ENCODE measurements around the gene SCMH1.
A peak's percentile ranks its signal among the peaks of the same experiment; 100 is the strongest.

Gene SCMH1

DNA sequence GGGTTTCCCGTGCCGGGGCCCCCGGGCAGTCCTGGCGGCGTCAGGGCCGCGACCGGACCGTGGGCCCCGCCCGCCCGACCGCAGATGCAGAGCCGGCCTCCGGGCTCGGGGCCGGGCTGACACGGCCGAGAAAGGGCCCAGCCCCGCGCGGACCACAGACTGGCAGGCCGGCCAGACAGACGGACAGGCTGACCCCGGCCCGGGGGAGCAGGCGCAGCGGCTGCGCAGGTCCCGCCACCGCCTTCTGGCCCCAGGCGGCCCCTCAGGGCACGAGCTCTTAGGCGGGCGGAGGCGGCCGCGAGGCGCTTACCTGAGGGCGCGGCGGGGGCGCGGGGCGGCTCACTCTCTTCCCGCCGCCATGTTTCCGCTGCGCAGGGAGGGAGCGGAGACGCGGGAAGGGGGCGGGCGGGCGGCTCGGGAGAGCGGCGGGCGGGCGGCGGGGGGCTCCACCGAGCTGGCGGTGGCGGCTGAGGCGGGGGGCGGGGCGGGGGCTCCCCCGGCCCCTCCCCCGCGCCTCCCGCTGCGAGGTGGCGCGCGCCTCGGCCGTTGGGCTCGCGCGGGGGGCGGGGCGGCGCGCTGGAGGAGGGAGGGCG, at the start of gene SCMH1:
SCMH1 (minus strand) TSS at position 558 of the 593 bp plus-strand sequence. CDS start 56,173 bp downstream, outside the sequence.
- peak; percentile 80 to 81 for DNase-seq

DNA sequence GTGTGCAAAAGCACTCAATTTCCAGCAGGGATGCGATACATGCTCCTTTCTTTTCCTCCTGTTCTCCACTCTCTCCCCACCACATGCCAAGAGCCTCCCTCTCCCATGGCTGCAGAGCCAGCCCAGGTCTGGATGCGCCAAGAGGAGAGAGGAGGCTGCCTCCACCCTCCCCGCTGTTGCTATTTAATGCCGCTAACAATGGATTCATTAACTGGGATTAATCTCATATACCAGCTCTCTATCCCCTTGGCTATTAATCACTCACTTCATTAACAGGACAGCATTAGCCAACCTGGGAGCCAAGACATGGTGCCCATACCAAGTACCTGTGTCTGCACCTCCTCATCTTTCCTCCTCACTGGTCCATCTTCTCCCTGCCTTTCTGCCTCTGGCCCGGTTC, 49.1 kb upstream of the SCMH1 start:
- no peak for DNase-seq
- TF ChIP-seq GATA1 (IDR thresholded peaks at IDR 0.05; ENCODE audit: low read depth, low read length) (no peak), POLR2A (IDR thresholded peaks at IDR 0.05; ENCODE audit: low read length) (no peak)

More for the DNA sequence above, at the start of gene SCMH1:
- TF ChIP-seq POLR2A (IDR thresholded peaks at IDR 0.05; ENCODE audit: low read length) (no peak), GATA1 (IDR thresholded peaks at IDR 0.05; ENCODE audit: low read depth, low read length) (no peak)

GRCh38 chr1:41289196-41289595, 47.1 kb upstream of the SCMH1 start:
- no peak for DNase-seq
- TF ChIP-seq POLR2A (IDR thresholded peaks at IDR 0.05; ENCODE audit: low read length) (no peak), GATA1 (IDR thresholded peaks at IDR 0.05; ENCODE audit: low read depth, low read length) (no peak)

DNA sequence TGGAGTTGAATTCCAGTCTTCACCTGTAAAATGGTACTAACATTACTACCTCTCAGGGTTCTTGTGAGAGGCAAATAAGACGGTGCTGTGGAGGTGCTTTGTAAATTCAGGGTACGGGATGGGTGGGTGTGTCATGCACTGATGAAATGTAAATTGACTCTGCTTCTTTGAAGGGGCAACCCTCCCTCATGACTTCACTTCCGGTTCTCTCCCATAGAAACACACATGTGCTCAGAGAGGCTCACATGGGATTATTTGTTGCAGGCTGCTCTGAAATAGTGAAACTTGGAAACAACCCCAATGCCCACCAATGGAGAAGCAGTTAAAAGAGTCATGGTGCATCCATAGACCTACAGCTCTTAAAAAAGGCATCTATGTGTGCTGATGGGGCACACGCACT, 44.9 kb upstream of the SCMH1 start:
- no peak for DNase-seq
- no peak for TF ChIP-seq POLR2A (IDR thresholded peaks at IDR 0.05; ENCODE audit: low read length)
- TF ChIP-seq GATA1 (IDR thresholded peaks at IDR 0.05; ENCODE audit: low read depth, low read length) = no peak

GRCh38 chr1:41286486-41286885, 44.4 kb upstream of the SCMH1 start:
- TF ChIP-seq POLR2A (IDR thresholded peaks at IDR 0.05; ENCODE audit: low read length) = no peak
- TF ChIP-seq GATA1 (IDR thresholded peaks at IDR 0.05; ENCODE audit: low read depth, low read length) = no peak
- DNase-seq = no peak

DNA sequence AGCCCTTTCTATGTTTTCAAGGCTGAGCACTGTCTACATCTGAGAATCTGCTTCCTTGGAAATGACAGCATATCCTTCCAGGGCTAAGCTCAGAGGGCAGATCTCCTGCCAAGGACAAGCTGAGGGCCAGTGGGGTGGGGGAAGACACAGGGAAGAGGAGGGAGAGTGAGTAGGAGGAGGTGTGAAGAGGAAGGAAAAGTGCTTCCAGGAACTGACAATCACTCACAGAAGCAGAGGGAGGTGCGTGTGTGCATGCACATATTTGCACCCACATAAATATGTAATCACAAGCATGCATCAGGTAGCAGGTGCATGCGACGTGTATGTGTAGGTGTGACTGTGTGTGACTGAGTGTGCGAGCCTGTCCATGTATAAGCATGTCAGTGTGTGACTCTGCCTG, 43.7 kb upstream of the SCMH1 start:
- DNase-seq = no peak

GRCh38 chr1:41284121-41284520, 42.0 kb upstream of the SCMH1 start:
- no peak for DNase-seq
- TF ChIP-seq GATA1 (IDR thresholded peaks at IDR 0.05; ENCODE audit: low read depth, low read length) (no peak), POLR2A (IDR thresholded peaks at IDR 0.05; ENCODE audit: low read length) (no peak)

More for the DNA sequence above, 43.7 kb upstream of the SCMH1 start:
- no peak for TF ChIP-seq GATA1 (IDR thresholded peaks at IDR 0.05; ENCODE audit: low read depth, low read length)
- TF ChIP-seq POLR2A (IDR thresholded peaks at IDR 0.05; ENCODE audit: low read length) = no peak

DNA sequence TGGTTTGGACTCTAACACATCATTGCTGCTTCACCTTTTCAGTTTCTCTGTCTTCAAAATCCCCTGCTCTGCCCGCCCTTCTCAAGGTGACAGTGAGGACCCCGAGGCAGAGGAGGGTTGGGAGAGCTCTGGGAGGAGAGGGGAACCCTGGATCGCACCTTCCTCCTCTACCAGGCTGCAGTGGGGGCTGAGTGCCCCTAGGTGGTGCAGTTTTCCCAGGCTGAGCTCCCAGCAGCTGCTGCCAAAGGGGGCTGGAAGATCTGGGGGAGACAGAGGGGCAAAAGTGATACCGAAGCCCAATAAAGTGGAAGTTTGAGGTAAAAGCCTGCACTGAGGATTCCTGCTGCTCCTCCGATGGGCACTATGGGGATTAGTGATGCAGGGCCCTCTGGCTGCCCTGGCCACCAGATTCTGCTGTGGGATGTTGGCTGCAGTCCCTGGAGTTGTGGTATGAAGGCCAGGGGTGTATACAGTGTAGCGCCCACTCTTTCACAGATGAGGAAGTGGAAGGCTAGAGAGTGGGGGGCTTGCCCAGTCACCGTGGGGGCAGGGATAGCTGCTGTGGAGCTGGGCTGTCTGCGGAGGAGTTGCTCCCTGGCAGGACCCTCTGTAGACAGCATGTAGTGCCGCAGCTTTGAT, 40.7 kb upstream of the SCMH1 start:
- TF ChIP-seq GATA1 (IDR thresholded peaks at IDR 0.05; ENCODE audit: low read depth, low read length) (no peak), POLR2A (IDR thresholded peaks at IDR 0.05; ENCODE audit: low read length) (no peak)
- DNase-seq = peak in 1 of 2 experiments; percentile 26

GRCh38 chr1:41281334-41281733, 39.2 kb upstream of the SCMH1 start:
- TF ChIP-seq POLR2A (IDR thresholded peaks at IDR 0.05; ENCODE audit: low read length) (no peak), GATA1 (IDR thresholded peaks at IDR 0.05; ENCODE audit: low read depth, low read length) (no peak)
- no peak for DNase-seq

DNA sequence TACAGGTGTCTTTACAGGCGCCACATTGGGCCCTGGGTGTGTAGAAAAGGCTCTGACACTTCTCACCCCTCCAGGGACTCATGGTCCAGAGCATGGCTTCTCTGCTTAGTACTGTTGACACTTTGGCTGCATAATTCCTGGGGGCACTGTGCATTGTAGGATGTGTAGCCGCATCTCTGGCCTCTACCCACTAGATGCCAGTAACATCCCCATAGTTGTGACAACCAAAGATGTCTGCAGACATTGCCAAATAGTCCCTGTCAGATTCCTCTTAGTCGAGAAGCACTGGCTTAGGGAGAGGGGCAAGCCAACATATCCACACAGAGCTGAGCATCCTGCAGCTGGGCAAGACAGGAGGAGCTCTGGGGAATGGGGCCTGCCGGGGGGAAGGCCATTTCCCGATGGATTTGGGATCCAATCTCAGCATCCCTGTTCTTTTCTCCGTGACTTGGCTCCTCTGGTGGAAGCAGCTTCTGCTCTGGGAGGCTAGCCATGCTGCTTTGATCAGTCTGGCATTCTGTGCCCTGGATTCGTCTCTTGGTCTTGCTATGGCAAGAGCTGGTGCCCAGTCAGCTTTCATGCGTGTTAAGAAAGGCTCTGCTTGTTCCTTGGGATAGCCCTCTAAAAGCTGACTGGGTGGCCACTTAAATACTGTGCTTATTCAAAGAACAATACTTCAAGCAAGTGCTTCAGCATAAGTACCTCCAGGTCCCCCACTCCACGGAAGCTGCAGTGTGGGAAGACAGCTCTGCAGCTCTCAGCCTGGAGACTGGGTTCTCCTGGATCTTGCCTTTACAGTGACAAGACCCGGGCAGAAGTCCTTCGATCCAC, 38.3 kb upstream of the SCMH1 start:
- TF ChIP-seq GATA1 (IDR thresholded peaks at IDR 0.05; ENCODE audit: low read depth, low read length) (no peak), POLR2A (IDR thresholded peaks at IDR 0.05; ENCODE audit: low read length) (no peak)

DNA sequence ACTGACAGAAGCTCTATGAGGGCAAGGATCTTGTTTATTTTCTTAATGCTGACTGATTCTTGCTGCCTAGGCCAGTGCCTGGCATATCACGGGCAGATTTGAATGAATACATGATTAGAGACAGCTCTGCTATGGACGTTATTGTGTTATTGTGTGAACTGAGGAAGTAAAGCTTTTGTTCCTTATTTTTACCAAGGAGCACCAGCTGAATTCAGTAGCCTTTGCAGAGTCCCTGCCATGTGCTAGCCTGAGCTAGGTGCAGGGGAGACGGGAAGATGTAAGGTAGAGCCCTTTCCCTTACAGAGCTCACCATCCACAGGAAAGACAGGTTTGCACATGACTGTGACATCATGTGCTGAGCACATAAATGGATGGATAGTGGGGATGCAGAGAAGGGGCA, 36.0 kb upstream of the SCMH1 start:
- DNase-seq = no peak
- no peak for TF ChIP-seq POLR2A (IDR thresholded peaks at IDR 0.05; ENCODE audit: low read length)
- no peak for TF ChIP-seq GATA1 (IDR thresholded peaks at IDR 0.05; ENCODE audit: low read depth, low read length)

More for the DNA sequence above, 38.3 kb upstream of the SCMH1 start:
- DNase-seq = no peak

DNA sequence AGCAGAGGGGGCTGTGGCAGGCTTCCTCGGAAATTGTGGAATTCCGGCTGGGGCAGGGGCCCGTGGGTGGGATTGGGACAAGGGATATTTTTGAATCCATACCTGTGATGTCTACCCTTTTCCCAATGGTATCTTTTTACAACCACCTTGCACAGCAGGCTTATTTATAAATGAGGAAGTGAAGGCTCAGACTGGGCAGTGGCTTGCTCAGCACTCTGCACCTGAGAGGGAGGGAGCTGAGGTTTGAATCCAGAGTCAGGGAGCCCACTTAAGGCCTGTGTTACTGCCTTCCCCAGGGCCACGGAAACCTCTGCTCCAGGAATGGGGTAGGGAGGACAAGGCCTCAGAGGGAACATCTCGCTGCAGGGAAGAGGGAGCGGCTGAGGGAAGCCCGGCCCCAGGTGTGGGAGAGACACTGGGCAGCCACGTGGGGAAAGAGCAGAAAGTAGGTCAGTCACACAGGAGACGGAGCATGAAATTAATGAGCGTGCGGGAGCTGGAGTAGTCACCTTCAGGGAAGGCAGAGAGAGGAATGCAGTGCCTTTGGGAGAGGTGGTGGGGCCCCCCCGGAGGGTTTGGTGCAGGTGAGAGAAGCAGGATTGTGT, 35.4 kb upstream of the SCMH1 start:
- DNase-seq = no peak
- TF ChIP-seq GATA1 (IDR thresholded peaks at IDR 0.05; ENCODE audit: low read depth, low read length) (no peak), POLR2A (IDR thresholded peaks at IDR 0.05; ENCODE audit: low read length) (no peak)

GRCh38 chr1:41275831-41276230, 33.7 kb upstream of the SCMH1 start:
- TF ChIP-seq GATA1 (IDR thresholded peaks at IDR 0.05; ENCODE audit: low read depth, low read length) = no peak
- no peak for TF ChIP-seq POLR2A (IDR thresholded peaks at IDR 0.05; ENCODE audit: low read length)
- DNase-seq = no peak
